Measurements from ENCODE around the gene GRK1. TPM values are rescaled to one million over a fixed set of nuclear protein-coding genes. Genes with fewer than 3 reads are reported as not detected.

Gene GRK1
- total and polyA plus RNA-seq, 2 of the 4 experiments (the other 2 are of a cell fraction) = not detected

DNA sequence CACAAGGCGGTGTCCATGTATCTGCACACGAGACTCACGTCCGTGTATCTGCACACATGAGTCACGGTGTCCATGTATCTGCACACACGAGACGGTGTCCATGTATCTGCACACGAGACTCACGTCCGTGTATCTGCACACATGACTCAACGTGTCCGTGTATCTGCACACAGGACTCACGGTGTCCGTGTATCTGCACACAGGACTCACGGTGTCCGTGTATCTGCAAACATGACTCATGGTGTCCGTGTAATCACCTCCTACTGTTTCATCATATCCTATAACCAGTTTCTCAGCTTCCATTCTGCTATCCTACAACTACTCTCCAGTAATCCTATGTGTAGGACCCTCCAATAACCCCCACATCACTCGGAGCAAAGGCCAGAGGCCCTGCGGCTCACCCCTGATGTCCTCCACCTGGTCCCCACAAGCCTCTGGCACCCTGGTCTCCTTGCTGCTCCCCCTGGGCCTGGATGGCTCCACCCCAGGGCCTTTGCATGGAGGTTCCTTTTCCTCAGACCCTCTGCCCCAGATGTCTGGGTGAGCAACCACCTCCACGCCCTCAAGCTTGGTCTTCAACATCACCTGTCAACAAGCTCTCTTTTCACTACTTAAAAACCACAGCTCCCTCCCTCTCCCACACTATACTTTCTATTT is 89.5 kb downstream of the GRK1 start:
- Histone ChIP-seq H3K56ac (ENCODE audit: extremely low read depth, insufficient read depth, low read length) (no peak overlapping the region), H4K5ac (ENCODE audit: low read depth, low read length) (no peak overlapping the region), H3K4ac (ENCODE audit: low read depth, low read length) (peak overlapping the region; percentile 62), H3K36me3 (ENCODE audit: control insufficient read depth, insufficient read depth, low read length) (no peaks in the 10 kb centered on the region), H3K4me1 (ENCODE audit: control insufficient read depth, insufficient read depth, low read length) (peaks cover 3% of the 10 kb centered on the region; the same call in 1 of the 2 replicates), H3K9ac (ENCODE audit: low read depth, low read length) (no peak overlapping the region), H2BK20ac (ENCODE audit: low read depth, low read length) (no peak overlapping the region), H2AK9ac (replicated peaks; ENCODE audit: low read depth, low read length, poor library complexity) (peak overlapping the region; percentile 80), H2BK15ac (ENCODE audit: low read depth, low read length) (no peak overlapping the region), H3K18ac (ENCODE audit: low read depth, low read length) (no peak overlapping the region), H3K9me1 (ENCODE audit: insufficient read depth, low read length) (peaks cover 3% of the 10 kb centered on the region), H2BK120ac (ENCODE audit: low read depth, low read length) (peak overlapping the region; percentile 13; the same call in 1 of the 2 replicates), H3K79me1 (ENCODE audit: low read depth in 1 of 2, low read length in 2 of 2) (no peaks in the 10 kb centered on the region), H4K20me1 (ENCODE audit: insufficient read depth, low read length) (no peaks in the 10 kb centered on the region), H3K9me3 (ENCODE audit: control insufficient read depth, insufficient read depth, low read length) (no peaks in the 10 kb centered on the region), H2AFZ (replicated peaks; ENCODE audit: low read length, poor library complexity) (no peak overlapping the region), H4K91ac (ENCODE audit: insufficient read depth, low read depth, low read length) (peak overlapping the region; percentile 28; the same call in 1 of the 2 replicates), H2BK5ac (ENCODE audit: low read depth, low read length, poor library complexity, severe bottlenecking) (no peak overlapping the region), H3K23ac (ENCODE audit: low read depth, low read length) (no peak overlapping the region), H3K27me3 (ENCODE audit: control insufficient read depth, insufficient read depth, low read length) (peaks cover 44% of the 10 kb centered on the region), H4K8ac (ENCODE audit: low read depth in 2 of 2, low read length in 2 of 2) (no peak overlapping the region), H2AK5ac (ENCODE audit: low read depth, low read length) (peak overlapping the region; percentile 8; the same call in 1 of the 2 replicates), H3K4me3 (ENCODE audit: insufficient read depth, low read depth, low read length) (no peak overlapping the region), H3K14ac (replicated peaks; ENCODE audit: low read depth, low read length) (no peak overlapping the region), H3K4me2 (ENCODE audit: low read depth, low read length) (no peak overlapping the region), H3K27ac (ENCODE audit: insufficient read depth, low read length) (no peak overlapping the region)
- TF ChIP-seq SMC3 (IDR thresholded peaks at IDR 0.05; ENCODE audit: low read depth, low read length) (no peak), RCOR1 (IDR thresholded peaks at IDR 0.05; ENCODE audit: insufficient replicate concordance, low read length) (no peak), CEBPB (IDR thresholded peaks at IDR 0.05; ENCODE audit: low read depth, low read length) (0 out of 2 replicates have a peak, but pooled peaks have one; percentile 30), CHD1 (IDR thresholded peaks at IDR 0.05; ENCODE audit: low read depth, low read length) (no peak), ELK1 (IDR thresholded peaks at IDR 0.05; ENCODE audit: borderline replicate concordance, low read depth, low read length) (no peak)
- intact Hi-C loops (cut with micrococcal nuclease) = no loop called here
- in situ Hi-C loops (cut with MboI; ENCODE audit: low sequenced_read_pairs) = no loop called here
- ChIA-PET POLR2A (ENCODE audit: unreplicated experiment) (no interaction called here), CTCF (no interaction called here)
- ATAC-seq (ENCODE audit: low read depth) (no peak), DNase-seq (peak; percentile 12)
- WGBS, 2 experiments (ENCODE audit: extremely low coverage in 2 of 2, insufficient read length in 1 of 2) = 83% methylated on average over 19 of the region's 20 CpGs; no CpG with 5 or more reads in 1 of the 2 experiments
- BruUV-seq (replicated peaks) = no TSS peak
- dilution Hi-C loops (cut with HindIII; ENCODE audit: low sequenced_read_pairs, unreplicated experiment) = no loop called here

Data from IMR-90 (cell line).